Measurements from ENCODE around the gene ADPRHL1.

- TF ChIP-seq, protein P1, sequence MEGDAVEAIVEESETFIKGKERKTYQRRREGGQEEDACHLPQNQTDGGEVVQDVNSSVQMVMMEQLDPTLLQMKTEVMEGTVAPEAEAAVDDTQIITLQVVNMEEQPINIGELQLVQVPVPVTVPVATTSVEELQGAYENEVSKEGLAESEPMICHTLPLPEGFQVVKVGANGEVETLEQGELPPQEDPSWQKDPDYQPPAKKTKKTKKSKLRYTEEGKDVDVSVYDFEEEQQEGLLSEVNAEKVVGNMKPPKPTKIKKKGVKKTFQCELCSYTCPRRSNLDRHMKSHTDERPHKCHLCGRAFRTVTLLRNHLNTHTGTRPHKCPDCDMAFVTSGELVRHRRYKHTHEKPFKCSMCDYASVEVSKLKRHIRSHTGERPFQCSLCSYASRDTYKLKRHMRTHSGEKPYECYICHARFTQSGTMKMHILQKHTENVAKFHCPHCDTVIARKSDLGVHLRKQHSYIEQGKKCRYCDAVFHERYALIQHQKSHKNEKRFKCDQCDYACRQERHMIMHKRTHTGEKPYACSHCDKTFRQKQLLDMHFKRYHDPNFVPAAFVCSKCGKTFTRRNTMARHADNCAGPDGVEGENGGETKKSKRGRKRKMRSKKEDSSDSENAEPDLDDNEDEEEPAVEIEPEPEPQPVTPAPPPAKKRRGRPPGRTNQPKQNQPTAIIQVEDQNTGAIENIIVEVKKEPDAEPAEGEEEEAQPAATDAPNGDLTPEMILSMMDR (conservative IDR thresholded peaks at IDR 0.05) = no peak
- no peak for TF ChIP-seq EZH2 (IDR thresholded peaks at IDR 0.05; ENCODE audit: low read depth)
Measured at GRCh38 chr13:113502686-113503085, 49.4 kb upstream of the ADPRHL1 start.
